Measurements from ENCODE around the gene TMEM41B. TPM values are rescaled to one million over a fixed set of nuclear protein-coding genes. Genes with fewer than 3 reads are reported as not detected.
A peak's percentile ranks its signal among the peaks of the same experiment; 100 is the strongest.

TMEM41B gene
- total RNA-seq, 2 donors from 2014 or later: 19.1 to 34.8 TPM

DNA sequence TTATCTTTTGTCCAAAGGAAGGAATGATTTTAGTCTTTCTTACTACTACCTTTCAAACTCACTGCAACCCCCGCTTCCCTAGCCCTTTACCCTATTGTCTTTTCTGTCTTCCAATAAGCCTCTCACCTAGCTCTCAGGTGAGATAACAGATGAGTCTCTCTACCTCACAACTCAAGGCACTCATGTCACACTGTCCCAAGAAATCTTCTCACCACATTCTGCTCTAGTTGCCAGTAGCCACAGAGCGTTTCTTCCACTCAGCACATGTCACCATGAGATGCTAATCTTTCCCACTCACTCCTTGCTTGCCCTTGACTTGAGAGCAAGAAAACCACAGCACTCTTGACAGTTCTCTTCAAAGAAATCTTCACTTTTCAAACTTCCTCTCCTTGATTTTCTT, 32.7 kb upstream of the TMEM41B start:
- TF ChIP-seq, protein P1, sequence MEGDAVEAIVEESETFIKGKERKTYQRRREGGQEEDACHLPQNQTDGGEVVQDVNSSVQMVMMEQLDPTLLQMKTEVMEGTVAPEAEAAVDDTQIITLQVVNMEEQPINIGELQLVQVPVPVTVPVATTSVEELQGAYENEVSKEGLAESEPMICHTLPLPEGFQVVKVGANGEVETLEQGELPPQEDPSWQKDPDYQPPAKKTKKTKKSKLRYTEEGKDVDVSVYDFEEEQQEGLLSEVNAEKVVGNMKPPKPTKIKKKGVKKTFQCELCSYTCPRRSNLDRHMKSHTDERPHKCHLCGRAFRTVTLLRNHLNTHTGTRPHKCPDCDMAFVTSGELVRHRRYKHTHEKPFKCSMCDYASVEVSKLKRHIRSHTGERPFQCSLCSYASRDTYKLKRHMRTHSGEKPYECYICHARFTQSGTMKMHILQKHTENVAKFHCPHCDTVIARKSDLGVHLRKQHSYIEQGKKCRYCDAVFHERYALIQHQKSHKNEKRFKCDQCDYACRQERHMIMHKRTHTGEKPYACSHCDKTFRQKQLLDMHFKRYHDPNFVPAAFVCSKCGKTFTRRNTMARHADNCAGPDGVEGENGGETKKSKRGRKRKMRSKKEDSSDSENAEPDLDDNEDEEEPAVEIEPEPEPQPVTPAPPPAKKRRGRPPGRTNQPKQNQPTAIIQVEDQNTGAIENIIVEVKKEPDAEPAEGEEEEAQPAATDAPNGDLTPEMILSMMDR (IDR thresholded peaks at IDR 0.05): no peak

DNA sequence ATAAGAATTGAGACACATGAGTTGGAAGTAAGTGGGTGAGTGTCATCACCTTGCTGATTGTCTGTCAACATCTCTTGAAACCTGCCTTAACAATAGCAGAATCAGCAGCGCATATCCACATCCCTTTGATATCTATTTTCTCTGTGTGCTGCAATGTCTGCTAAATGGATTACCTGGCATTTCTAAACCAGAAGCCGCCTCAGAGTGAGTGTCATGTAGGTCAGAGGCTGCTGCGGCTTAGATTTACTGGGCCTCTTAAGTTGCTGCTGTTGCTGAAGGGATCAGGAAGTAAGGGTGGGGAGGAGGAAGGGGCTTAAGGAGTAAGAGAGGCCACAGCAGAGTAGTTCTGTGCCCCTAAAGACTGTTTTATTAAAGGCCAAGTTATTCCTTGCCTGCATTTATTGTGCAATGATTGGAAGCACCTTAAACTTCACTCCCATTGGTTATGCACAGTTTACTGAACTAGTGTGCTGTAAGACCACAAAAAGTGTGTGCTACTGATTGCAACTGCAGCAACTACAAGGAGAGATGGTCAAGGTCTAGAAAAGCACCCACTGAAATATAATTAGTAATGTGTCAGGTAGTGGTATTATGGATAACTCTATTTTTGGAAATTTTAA, 29.8 kb upstream of the TMEM41B start:
- H3K4me3 ChIP-seq: no peak overlapping the region
- no peak for DNase-seq (ENCODE audit: low spot score)
- no peak for ATAC-seq (ENCODE audit: insufficient number of reproducible peaks, low FRiP score, low read depth)
- no peaks in the 10 kb centered on the region for H3K27me3 ChIP-seq (replicated peaks; ENCODE audit: insufficient read depth)
- H3K27ac ChIP-seq: no peak overlapping the region
- no peaks in the 10 kb centered on the region for H3K9me3 ChIP-seq
- H3K36me3 ChIP-seq: no peaks in the 10 kb centered on the region
- TF ChIP-seq, protein P1 (IDR thresholded peaks at IDR 0.05): no peak
- H3K4me1 ChIP-seq (ENCODE audit: control insufficient read depth in 1 of 2, low read depth in 2 of 2): peaks cover 5 to 7% of the 10 kb centered on the region in 2 donors

More for the DNA sequence above, 32.7 kb upstream of the TMEM41B start:
- Histone ChIP-seq H3K4me3 (no peak overlapping the region), H3K27me3 (replicated peaks; ENCODE audit: insufficient read depth) (no peaks in the 10 kb centered on the region), H3K4me1 (ENCODE audit: control insufficient read depth in 1 of 2, low read depth in 2 of 2) (peaks cover 5 to 7% of the 10 kb centered on the region in 2 donors), H3K27ac (peak overlapping the region in 1 of 2 donors; percentile 44), H3K9me3 (no peaks in the 10 kb centered on the region), H3K36me3 (no peaks in the 10 kb centered on the region)
- DNase-seq (ENCODE audit: low spot score) (no peak), ATAC-seq (ENCODE audit: insufficient number of reproducible peaks, low FRiP score, low read depth) (no peak)

DNA sequence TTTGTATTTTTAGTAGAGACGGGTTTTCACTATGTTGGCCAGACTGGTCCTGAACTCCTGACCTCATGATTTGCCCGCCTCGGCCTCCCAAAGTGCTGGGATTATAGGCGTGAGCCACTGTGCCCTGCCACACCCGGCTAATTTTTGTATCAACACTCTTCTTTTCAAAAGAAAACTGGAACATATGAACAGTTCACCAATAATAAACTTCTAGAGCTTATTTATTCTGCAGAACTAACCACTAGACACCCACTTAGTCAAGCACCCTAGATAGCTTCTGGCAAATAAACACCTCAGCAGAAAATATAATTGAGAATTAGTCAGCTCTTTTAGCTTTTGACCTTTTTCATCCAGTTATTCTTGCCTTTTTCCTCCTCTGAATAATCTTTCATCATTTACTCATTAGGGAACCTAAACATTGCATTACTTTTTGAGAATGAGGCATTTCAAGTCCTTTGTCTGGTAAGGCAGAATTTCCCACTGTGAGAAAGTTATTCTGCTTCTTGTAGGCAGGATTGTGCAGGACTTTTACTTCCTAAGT, 27.3 kb upstream of the TMEM41B start:
- TF ChIP-seq, protein P1 (IDR thresholded peaks at IDR 0.05): no peak
- no peak overlapping the region for H3K4me3 ChIP-seq
- peaks cover under 1 to 3% of the 10 kb centered on the region in 2 donors for H3K4me1 ChIP-seq (ENCODE audit: control insufficient read depth in 1 of 2, low read depth in 2 of 2)
- DNase-seq (ENCODE audit: low spot score) (no peak), ATAC-seq (ENCODE audit: insufficient number of reproducible peaks, low FRiP score, low read depth) (no peak)
- H3K9me3 ChIP-seq: no peaks in the 10 kb centered on the region
- H3K27ac ChIP-seq: no peak overlapping the region
- no peaks in the 10 kb centered on the region for H3K27me3 ChIP-seq (replicated peaks; ENCODE audit: insufficient read depth)
- H3K36me3 ChIP-seq: no peaks in the 10 kb centered on the region

GRCh38 chr11:9332655-9333054, 18.3 kb upstream of the TMEM41B start:
- no peaks in the 10 kb centered on the region for H3K27me3 ChIP-seq (replicated peaks; ENCODE audit: insufficient read depth)
- DNase-seq (ENCODE audit: low spot score) (no peak), ATAC-seq (ENCODE audit: insufficient number of reproducible peaks, low FRiP score, low read depth) (no peak)
- no peaks in the 10 kb centered on the region for H3K4me1 ChIP-seq (ENCODE audit: control insufficient read depth in 1 of 2, low read depth in 2 of 2)
- TF ChIP-seq, protein P1 (IDR thresholded peaks at IDR 0.05): no peak
- no peaks in the 10 kb centered on the region for H3K9me3 ChIP-seq
- H3K36me3 ChIP-seq: no peaks in the 10 kb centered on the region
- no peak overlapping the region for H3K27ac ChIP-seq
- H3K4me3 ChIP-seq: no peak overlapping the region

GRCh38 chr11:9330387-9331384, 16.3 kb upstream of the TMEM41B start:
- H3K9me3 ChIP-seq: no peaks in the 10 kb centered on the region
- no peak overlapping the region for H3K4me3 ChIP-seq
- DNase-seq (ENCODE audit: low spot score): no peak

More at GRCh38 chr11:9330387-9331384, 16.3 kb upstream of the TMEM41B start:
- no peak for ATAC-seq (ENCODE audit: insufficient number of reproducible peaks, low FRiP score, low read depth)
- no peak overlapping the region for H3K27ac ChIP-seq
- no peaks in the 10 kb centered on the region for H3K27me3 ChIP-seq (replicated peaks; ENCODE audit: insufficient read depth)
- H3K4me1 ChIP-seq (ENCODE audit: control insufficient read depth in 1 of 2, low read depth in 2 of 2): no peaks in the 10 kb centered on the region
- H3K36me3 ChIP-seq: no peaks in the 10 kb centered on the region
- TF ChIP-seq, protein P1 (IDR thresholded peaks at IDR 0.05): no peak
